Lower lobe of right lung (tissue), 2 donors: Measurements from ENCODE around the gene MYO1E. TPM values are rescaled to one million over a fixed set of nuclear protein-coding genes. Genes with fewer than 3 reads are reported as not detected.

Source experiments
- ATAC-seq, 2 donors: fragments of 200-7000 bp; cut with Tn5 transposase; one replicate each; pipeline ENCODE4 v1.9.1; 2020 to 2022; ENCODE audit warnings: mild to moderate bottlenecking in 2 of 2, moderate library complexity in 2 of 2
- DNase-seq: peaks from one replicate; pipeline ENCODE4 v3.0.0-alpha.2; 2020
- H3K27ac ChIP-seq: fragments of 200-600 bp; one replicate; pipeline ENCODE4 v1.8.0; 2022
- H3K27me3 ChIP-seq: fragments of 200-600 bp; one replicate; pipeline ENCODE4 v1.8.0; 2022; ENCODE audit warnings: low read depth
- H3K36me3 ChIP-seq: fragments of 200-600 bp; one replicate; pipeline ENCODE4 v1.8.0; 2022; ENCODE audit warnings: mild to moderate bottlenecking
- H3K4me1 ChIP-seq: fragments of 200-600 bp; one replicate; pipeline ENCODE4 v1.8.0; 2022
- H3K4me3 ChIP-seq: fragments of 200-600 bp; one replicate; pipeline ENCODE4 v1.8.0; 2022; ENCODE audit warnings: mild to moderate bottlenecking
- H3K9me3 ChIP-seq: fragments of 200-600 bp; one replicate; pipeline ENCODE4 v1.8.0; 2022
- CTCF ChIP-seq: fragments of 200-600 bp; IDR thresholded peaks from one replicate; pipeline ENCODE4 v1.8.0; 2022; ENCODE audit warnings: antibody characterized with exemption, mild to moderate bottlenecking
- intact Hi-C: fragments of 100-400 bp; cut with DNase I; formaldehyde crosslinking; loops from one replicate; pipeline ENCODE4 v1.11.0; 2022
- total RNA-seq: library from RNA; stranded (reverse); fragmentation: NEBNext Ultra II Directional; extraction: Animal tissue kit (Norgen Biotek cat#: 25700); gene quantifications from one replicate; pipeline ENCODE4 v1.2.1, GENCODE V29; 2021
- donor health status: DM: no; HTN: yes; CAD: no; lungs with severe emphysema.

MYO1E gene
- total RNA-seq, 1 donor from 2014 or later: 59.4 TPM

GRCh38 chr15:59208613-59209249, 163.9 kb downstream of the MYO1E start:
- Histone ChIP-seq H3K4me3 (no peak overlapping the region), H3K4me1 (no peaks in the 10 kb centered on the region), H3K36me3 (peaks cover 50% of the 10 kb centered on the region), H3K27ac (no peak overlapping the region), H3K27me3 (no peaks in the 10 kb centered on the region), H3K9me3 (no peaks in the 10 kb centered on the region)
- ATAC-seq (no peak), DNase-seq (no peak)
- intact Hi-C loops: no loop called here
- TF ChIP-seq CTCF: no peak

DNA sequence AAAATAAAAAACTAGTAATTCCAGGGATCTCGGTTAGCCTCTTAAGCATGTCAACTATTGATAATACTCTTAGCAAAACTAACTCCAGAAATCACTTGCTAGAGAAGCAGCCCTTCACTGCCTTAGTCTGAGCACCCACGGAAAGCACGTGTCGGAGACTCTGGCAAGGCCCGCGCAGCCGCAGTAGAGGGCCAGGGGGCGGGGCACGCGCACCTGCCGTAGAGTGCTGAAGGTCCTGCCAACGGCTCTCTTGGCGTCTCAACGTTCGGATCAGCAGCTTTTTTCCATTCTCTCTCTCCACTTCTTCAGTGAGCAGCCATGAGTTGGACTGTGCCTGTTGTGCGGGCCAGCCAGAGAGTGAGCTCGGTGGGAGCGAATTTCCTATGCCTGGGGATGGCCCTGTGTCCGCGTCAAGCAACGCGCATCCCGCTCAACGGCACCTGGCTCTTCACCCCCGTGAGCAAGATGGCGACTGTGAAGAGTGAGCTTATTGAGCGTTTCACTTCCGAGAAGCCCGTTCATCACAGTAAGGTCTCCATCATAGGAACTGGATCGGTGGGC, 166.0 kb downstream of the MYO1E start, which contains the start of gene LDHAL6B:
Gene LDHAL6B, plus strand, starts transcription at position 221 of the 561 bp plus-strand sequence. Its CDS starts 98 bp downstream, at position 319.
- intact Hi-C loops: no loop called here
- H3K27me3 ChIP-seq: no peaks in the 10 kb centered on the region
- DNase-seq (no peak), ATAC-seq (no peak)
- H3K9me3 ChIP-seq: no peaks in the 10 kb centered on the region
- H3K36me3 ChIP-seq: peaks cover 65% of the 10 kb centered on the region
- H3K4me3 ChIP-seq: no peak within 1 kb of the TSS
- no peak within 1 kb of the TSS for H3K27ac ChIP-seq
- no peak for TF ChIP-seq CTCF
- no peaks in the 10 kb centered on the region for H3K4me1 ChIP-seq

GRCh38 chr15:59205839-59206622, 166.6 kb downstream of the MYO1E start:
- intact Hi-C loops: no loop called here
- TF ChIP-seq CTCF: no peak

DNA sequence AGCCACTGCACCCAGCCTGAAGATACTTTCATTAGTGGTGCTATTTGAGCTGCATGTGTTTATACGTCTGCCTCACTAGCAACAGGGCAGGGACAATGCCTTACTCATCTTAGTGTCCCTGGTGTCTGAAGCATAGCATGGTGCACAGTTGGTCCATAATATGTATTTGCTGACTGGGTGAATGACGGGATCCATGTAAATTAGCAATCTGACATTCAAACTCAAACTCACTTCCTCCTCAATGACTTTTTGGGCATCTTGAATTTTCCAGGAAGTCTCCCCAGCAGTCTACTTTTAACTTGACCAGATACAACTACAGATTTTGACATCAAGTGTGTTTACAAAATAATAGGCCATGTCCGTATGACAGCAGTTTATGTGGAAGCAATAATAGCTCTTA, 169.0 kb downstream of the MYO1E start:
- Histone ChIP-seq H3K4me3 (no peak overlapping the region), H3K27ac (no peak overlapping the region), H3K36me3 (peaks cover 86% of the 10 kb centered on the region), H3K4me1 (no peaks in the 10 kb centered on the region), H3K9me3 (no peaks in the 10 kb centered on the region), H3K27me3 (no peaks in the 10 kb centered on the region)
- intact Hi-C loops: no loop called here
- ATAC-seq: no peak
- TF ChIP-seq CTCF: no peak
- no peak for DNase-seq

More at GRCh38 chr15:59205839-59206622, 166.6 kb downstream of the MYO1E start:
- Histone ChIP-seq H3K27me3 (no peaks in the 10 kb centered on the region), H3K4me1 (no peaks in the 10 kb centered on the region), H3K4me3 (no peak overlapping the region), H3K9me3 (no peaks in the 10 kb centered on the region), H3K27ac (no peak overlapping the region), H3K36me3 (peaks cover 70% of the 10 kb centered on the region)
- DNase-seq (no peak), ATAC-seq (no peak)

- Histone ChIP-seq H3K36me3 (peaks cover 83% of the 10 kb centered on the region), H3K4me1 (no peaks in the 10 kb centered on the region), H3K27ac (no peak overlapping the region), H3K4me3 (no peak overlapping the region), H3K27me3 (no peaks in the 10 kb centered on the region), H3K9me3 (no peaks in the 10 kb centered on the region)
- DNase-seq: no peak
- intact Hi-C loops: no loop called here
- no peak for ATAC-seq
- TF ChIP-seq CTCF: no peak
Observed at GRCh38 chr15:59203008-59203407, 169.7 kb downstream of the MYO1E start.
